Measurements from ENCODE around the gene ZFYVE19.

DNA sequence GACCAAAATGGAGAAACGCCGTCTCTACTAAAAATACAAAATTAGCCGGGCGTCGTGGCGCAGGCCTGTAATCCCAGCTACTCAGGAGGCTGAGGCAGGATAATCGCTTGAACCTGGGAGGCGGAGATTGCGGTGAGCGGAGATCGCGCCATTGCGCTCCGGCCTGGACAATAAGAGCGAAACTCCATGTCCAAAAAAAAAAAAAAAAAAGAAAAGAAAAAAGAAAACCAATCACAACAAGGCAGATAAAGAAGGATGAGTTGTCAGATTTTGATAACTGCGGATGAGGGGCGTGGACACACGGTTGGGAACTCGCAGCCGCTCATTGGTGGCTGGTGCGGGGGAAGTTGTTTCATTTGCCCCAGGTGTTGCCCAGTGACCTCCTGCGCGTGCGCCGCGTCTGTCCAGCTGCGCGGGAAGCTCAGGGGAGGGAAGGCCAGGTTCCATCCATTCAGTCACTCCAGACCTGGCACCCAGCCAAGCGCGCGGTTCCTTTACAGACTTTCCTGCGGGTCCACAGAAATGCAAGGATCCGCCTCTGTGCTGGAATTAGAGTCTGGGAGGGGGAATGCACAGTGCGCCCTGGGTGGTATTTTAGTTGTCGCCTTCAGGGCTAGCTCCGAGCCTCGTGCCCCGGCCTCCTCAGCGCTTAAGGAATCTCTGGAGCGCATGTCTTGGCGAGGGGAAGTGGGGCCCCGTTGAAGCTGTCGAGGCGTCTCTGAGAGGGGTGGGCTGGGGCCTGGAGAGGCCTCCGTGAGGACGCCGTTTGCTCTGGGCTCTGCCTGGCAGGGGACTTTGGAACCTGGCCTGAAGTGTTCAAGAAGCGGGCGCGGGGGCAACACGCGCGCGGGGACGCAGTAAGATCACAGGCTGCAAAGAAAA, 43.7 kb upstream of the ZFYVE19 start:
- TF ChIP-seq, protein P1, sequence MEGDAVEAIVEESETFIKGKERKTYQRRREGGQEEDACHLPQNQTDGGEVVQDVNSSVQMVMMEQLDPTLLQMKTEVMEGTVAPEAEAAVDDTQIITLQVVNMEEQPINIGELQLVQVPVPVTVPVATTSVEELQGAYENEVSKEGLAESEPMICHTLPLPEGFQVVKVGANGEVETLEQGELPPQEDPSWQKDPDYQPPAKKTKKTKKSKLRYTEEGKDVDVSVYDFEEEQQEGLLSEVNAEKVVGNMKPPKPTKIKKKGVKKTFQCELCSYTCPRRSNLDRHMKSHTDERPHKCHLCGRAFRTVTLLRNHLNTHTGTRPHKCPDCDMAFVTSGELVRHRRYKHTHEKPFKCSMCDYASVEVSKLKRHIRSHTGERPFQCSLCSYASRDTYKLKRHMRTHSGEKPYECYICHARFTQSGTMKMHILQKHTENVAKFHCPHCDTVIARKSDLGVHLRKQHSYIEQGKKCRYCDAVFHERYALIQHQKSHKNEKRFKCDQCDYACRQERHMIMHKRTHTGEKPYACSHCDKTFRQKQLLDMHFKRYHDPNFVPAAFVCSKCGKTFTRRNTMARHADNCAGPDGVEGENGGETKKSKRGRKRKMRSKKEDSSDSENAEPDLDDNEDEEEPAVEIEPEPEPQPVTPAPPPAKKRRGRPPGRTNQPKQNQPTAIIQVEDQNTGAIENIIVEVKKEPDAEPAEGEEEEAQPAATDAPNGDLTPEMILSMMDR (IDR thresholded peaks at IDR 0.05), result no peak
- TF ChIP-seq POLR2A (IDR thresholded peaks at IDR 0.05), result no peak
